HCT116 (cell line): ENCODE data around the gene TMEM126B.

Experiments
- CTCF ChIP-seq, 3 experiments: fragments of 200-600 bp in 1 of 3; sonication (generic) in 1 of 3; IDR thresholded peaks in 2 of 3; conservative IDR thresholded peaks in 1 of 3; 2 replicates each; pipeline ENCODE4 v1.5.1; 2012 to 2017; ENCODE audit warnings: low read depth in 2 of 3, low read length in 2 of 3, antibody characterized with exemption in 1 of 3, borderline replicate concordance in 1 of 3, control low read depth in 1 of 3, mild to moderate bottlenecking in 1 of 3, mixed read lengths in 1 of 3, mixed run types in 1 of 3, moderate library complexity in 1 of 3; ENCODE audit not compliant: insufficient read depth in 1 of 3
- MAX ChIP-seq: IDR thresholded peaks from 2 replicates; pipeline ENCODE4 v1.6.1; 2012
- POLR2A ChIP-seq: IDR thresholded peaks from 2 replicates; pipeline ENCODE4 v1.7.0; 2011; ENCODE audit warnings: borderline replicate concordance; ENCODE audit not compliant: insufficient read depth, insufficient read length; ENCODE audit errors: extremely low read depth
- SIN3A ChIP-seq: IDR thresholded peaks from 2 replicates; pipeline ENCODE4 v1.6.1; 2012; ENCODE audit warnings: low read depth
- TCF7L2 ChIP-seq: IDR thresholded peaks from 2 replicates; pipeline ENCODE4 v1.7.0; 2011; ENCODE audit warnings: borderline replicate concordance, inconsistent platforms; ENCODE audit not compliant: insufficient read depth, insufficient read length; ENCODE audit errors: extremely low read depth
- YY1 ChIP-seq: IDR thresholded peaks from 2 replicates; pipeline ENCODE4 v1.6.1; 2011; ENCODE audit warnings: low read length, low read depth, moderate library complexity, mild to moderate bottlenecking; ENCODE audit not compliant: insufficient replicate concordance; ENCODE audit errors: extremely low read depth
- ZBTB33 ChIP-seq: IDR thresholded peaks from 2 replicates; pipeline ENCODE4 v1.6.1; 2011; ENCODE audit warnings: mild to moderate bottlenecking, low read length, moderate library complexity; ENCODE audit not compliant: insufficient replicate concordance; ENCODE audit errors: extremely low read depth

- no peak for TF ChIP-seq CTCF (IDR thresholded peaks at IDR 0.05 in 2 of 3, conservative IDR thresholded peaks at IDR 0.05 in 1 of 3; ENCODE audit: borderline replicate concordance in 1 of 3, insufficient read depth in 1 of 3, low read depth in 2 of 3, low read length in 2 of 3)
- TF ChIP-seq MAX, result no peak
- TF ChIP-seq POLR2A, result no peak
- no peak for TF ChIP-seq YY1
- TF ChIP-seq TCF7L2, result no peak
- no peak for TF ChIP-seq ZBTB33
- TF ChIP-seq SIN3A, result no peak
Measured at GRCh38 chr11:85652786-85653447, 24.5 kb downstream of the TMEM126B start.
